K562 (cell line): ENCODE data around the gene HOXB8.

Experiments
- ATF7 ChIP-seq: fragments of 450-650 bp; IDR thresholded peaks from 2 replicates; pipeline ENCODE4 v1.7.1; 2014; ENCODE audit warnings: mild to moderate bottlenecking, moderate library complexity
- CBX2 ChIP-seq: fragments of 200-600 bp; sonication (generic); IDR thresholded peaks from one replicate; pipeline ENCODE4 v1.6.1; 2012; ENCODE audit warnings: mild to moderate bottlenecking, low read length, inconsistent platforms; ENCODE audit not compliant: insufficient read depth, poor library complexity, severe bottlenecking
- EZH2 ChIP-seq: IDR thresholded peaks from 2 replicates; pipeline ENCODE4 v1.6.1; 2012; ENCODE audit warnings: low read depth, mild to moderate bottlenecking, inconsistent platforms, low read length, borderline replicate concordance
- POLR2A ChIP-seq: fragments of 450-650 bp; conservative IDR thresholded peaks from 2 replicates; pipeline ENCODE4 v1.6.1; 2016
- RAD21 ChIP-seq, 2 experiments: fragments of 250-450 bp in 1 of 2; fragments of 450-650 bp in 1 of 2; sonication (Bioruptor Pico) in 1 of 2; formaldehyde crosslinking in 1 of 2; IDR thresholded peaks in 1 of 2; conservative IDR thresholded peaks in 1 of 2; 2 replicates each; pipeline versions ENCODE4 v1.4.0 to v1.8.0; 2020 to 2022; ENCODE audit warnings: mild to moderate bottlenecking in 2 of 2, moderate library complexity in 1 of 2
- SRF ChIP-seq, 2 experiments: fragments of 250-450, 450-650 bp in 1 of 2; sonication (Bioruptor Pico) in 1 of 2; sonication (generic) in 1 of 2; formaldehyde crosslinking; IDR thresholded peaks; 2 replicates each; pipeline versions ENCODE4 v1.5.0 to v1.5.1; 2020 to 2022; ENCODE audit warnings: mild to moderate bottlenecking in 1 of 2, missing genetic modification reagents in 1 of 2

- no peak for TF ChIP-seq CBX2
- TF ChIP-seq RAD21 (CRISPR knock-in tag; conservative IDR thresholded peaks at IDR 0.05 in 1 of 2, IDR thresholded peaks at IDR 0.05 in 1 of 2): no peak
- TF ChIP-seq SRF (CRISPR knock-in tag; IDR thresholded peaks at IDR 0.05): no peak
- TF ChIP-seq POLR2A: no peak
- TF ChIP-seq ATF7: no peak
- TF ChIP-seq EZH2: no peak
These were observed 16.4 kb downstream of the HOXB8 start for GRCh38 chr17:48598736-48599135.
